Measurements from ENCODE around the gene WNT6. TPM values are rescaled to one million over a fixed set of nuclear protein-coding genes. Genes with fewer than 3 reads are reported as not detected.

Gene WNT6
- total and polyA plus RNA-seq, 3 experiments from 2014 or later, result 0.27 to 0.42 (median 0.39) TPM

- Mint-ChIP-seq H3K4me1 (no peaks in the 10 kb centered on the region), H3K4me3 (no peak overlapping the region), H3K9me3 (no peaks in the 10 kb centered on the region), H3K27ac (no peak overlapping the region), H3K36me3 (no peaks in the 10 kb centered on the region), H3K27me3 (peaks cover 9 to 49% of the 10 kb centered on the region in 2 donors)
- Histone ChIP-seq H3K27me3 (ENCODE audit: insufficient read depth, low read length, poor library complexity, severe bottlenecking) (peaks cover 5% of the 10 kb centered on the region), H3K4me3 (ENCODE audit: low read length) (no peak overlapping the region), H3K4me1 (ENCODE audit: insufficient read depth, low read length) (no peaks in the 10 kb centered on the region), H3K27ac (ENCODE audit: low read depth, low read length) (no peak overlapping the region), H3K9me3 (ENCODE audit: low read length) (no peaks in the 10 kb centered on the region), H3K36me3 (ENCODE audit: insufficient read depth, low read length) (no peaks in the 10 kb centered on the region)
- CTCF ChIA-PET, result no interaction called here
- DNase-seq, result no peak
- POLR2A ChIA-PET, result no interaction called here
These were observed 44.0 kb upstream of the WNT6 start for GRCh38 chr2:218815649-218816048.

GRCh38 chr2:218816561-218817011 is 43.0 kb upstream of the WNT6 start:
- peaks cover 11 to 48% of the 10 kb centered on the region in 2 donors for H3K27me3 Mint-ChIP-seq
- no peaks in the 10 kb centered on the region for H3K4me1 Mint-ChIP-seq
- Histone ChIP-seq H3K9me3 (ENCODE audit: low read length) (no peaks in the 10 kb centered on the region), H3K27ac (ENCODE audit: low read depth, low read length) (no peak overlapping the region), H3K4me3 (ENCODE audit: low read length) (no peak overlapping the region), H3K27me3 (ENCODE audit: insufficient read depth, low read length, poor library complexity, severe bottlenecking) (peaks cover 5% of the 10 kb centered on the region), H3K4me1 (ENCODE audit: insufficient read depth, low read length) (no peaks in the 10 kb centered on the region), H3K36me3 (ENCODE audit: insufficient read depth, low read length) (no peaks in the 10 kb centered on the region)
- no peak for DNase-seq
- no peak overlapping the region for H3K27ac Mint-ChIP-seq
- H3K9me3 Mint-ChIP-seq, result no peaks in the 10 kb centered on the region
- H3K4me3 Mint-ChIP-seq, result no peak overlapping the region
- H3K36me3 Mint-ChIP-seq, result no peaks in the 10 kb centered on the region
- ChIA-PET CTCF (interaction anchor here (1.4 kb wide), 1 partner anchor 13 kb away, joined by 3 read pairs; no protein-coding TSS in a partner anchor), POLR2A (no interaction called here)

- POLR2A ChIA-PET, result no interaction called here
- CTCF ChIA-PET, result no interaction called here
- H3K4me1 ChIP-seq (ENCODE audit: insufficient read depth, low read length), result no peaks in the 10 kb centered on the region
- no peaks in the 10 kb centered on the region for H3K9me3 ChIP-seq (ENCODE audit: low read length)
- no peak for DNase-seq
- Mint-ChIP-seq H3K4me3 (peak overlapping the region in 1 of 7 donors; percentile 13), H3K36me3 (no peaks in the 10 kb centered on the region), H3K27me3 (peaks cover 13 to 34% of the 10 kb centered on the region in 2 donors), H3K27ac (no peak overlapping the region), H3K4me1 (no peaks in the 10 kb centered on the region), H3K9me3 (no peaks in the 10 kb centered on the region)
- H3K36me3 ChIP-seq (ENCODE audit: insufficient read depth, low read length), result no peaks in the 10 kb centered on the region
- peaks cover 5% of the 10 kb centered on the region for H3K27me3 ChIP-seq (ENCODE audit: insufficient read depth, low read length, poor library complexity, severe bottlenecking)
- no peak overlapping the region for H3K27ac ChIP-seq (ENCODE audit: low read depth, low read length)
- H3K4me3 ChIP-seq (ENCODE audit: low read length), result no peak overlapping the region
These were observed 40.5 kb upstream of the WNT6 start for GRCh38 chr2:218819093-218819492.

GRCh38 chr2:218820746-218821369 is 38.7 kb upstream of the WNT6 start:
- H3K4me3 Mint-ChIP-seq, result no peak overlapping the region
- ChIA-PET CTCF (no interaction called here), POLR2A (no interaction called here)
- no peak for DNase-seq
- peaks cover 5% of the 10 kb centered on the region for H3K27me3 ChIP-seq (ENCODE audit: insufficient read depth, low read length, poor library complexity, severe bottlenecking)
- H3K4me1 ChIP-seq (ENCODE audit: insufficient read depth, low read length), result no peaks in the 10 kb centered on the region
- H3K9me3 ChIP-seq (ENCODE audit: low read length), result no peaks in the 10 kb centered on the region
- H3K27ac Mint-ChIP-seq, result no peak overlapping the region
- H3K36me3 Mint-ChIP-seq, result no peaks in the 10 kb centered on the region
- H3K27me3 Mint-ChIP-seq, result peaks cover 16 to 30% of the 10 kb centered on the region in 2 donors
- no peaks in the 10 kb centered on the region for H3K9me3 Mint-ChIP-seq
- no peaks in the 10 kb centered on the region for H3K36me3 ChIP-seq (ENCODE audit: insufficient read depth, low read length)
- H3K4me3 ChIP-seq (ENCODE audit: low read length), result no peak overlapping the region
- H3K27ac ChIP-seq (ENCODE audit: low read depth, low read length), result no peak overlapping the region
- H3K4me1 Mint-ChIP-seq, result no peaks in the 10 kb centered on the region

- Histone ChIP-seq H3K36me3 (ENCODE audit: insufficient read depth, low read length) (no peaks in the 10 kb centered on the region), H3K9me3 (ENCODE audit: low read length) (no peaks in the 10 kb centered on the region), H3K27ac (ENCODE audit: low read depth, low read length) (no peak overlapping the region), H3K27me3 (ENCODE audit: insufficient read depth, low read length, poor library complexity, severe bottlenecking) (peaks cover 5% of the 10 kb centered on the region), H3K4me1 (ENCODE audit: insufficient read depth, low read length) (no peaks in the 10 kb centered on the region), H3K4me3 (ENCODE audit: low read length) (no peak overlapping the region)
- Mint-ChIP-seq H3K4me1 (no peaks in the 10 kb centered on the region), H3K27me3 (peaks cover 12 to 25% of the 10 kb centered on the region in 2 donors), H3K27ac (peak overlapping the region in 1 of 8 donors; percentile 47), H3K9me3 (no peaks in the 10 kb centered on the region), H3K4me3 (no peak overlapping the region), H3K36me3 (no peaks in the 10 kb centered on the region)
- ChIA-PET CTCF (no interaction called here), POLR2A (no interaction called here)
- no peak for DNase-seq
These were observed 37.9 kb upstream of the WNT6 start for GRCh38 chr2:218821605-218822211.

- no peaks in the 10 kb centered on the region for H3K36me3 Mint-ChIP-seq
- POLR2A ChIA-PET, result no interaction called here
- H3K4me1 ChIP-seq (ENCODE audit: insufficient read depth, low read length), result no peaks in the 10 kb centered on the region
- peaks cover 2% of the 10 kb centered on the region for H3K27me3 ChIP-seq (ENCODE audit: insufficient read depth, low read length, poor library complexity, severe bottlenecking)
- H3K4me3 ChIP-seq (ENCODE audit: low read length), result no peak overlapping the region
- DNase-seq, result no peak
- H3K27ac Mint-ChIP-seq, result no peak overlapping the region
- H3K4me3 Mint-ChIP-seq, result no peak overlapping the region
- H3K9me3 ChIP-seq (ENCODE audit: low read length), result no peaks in the 10 kb centered on the region
- H3K4me1 Mint-ChIP-seq, result no peaks in the 10 kb centered on the region
- H3K27ac ChIP-seq (ENCODE audit: low read depth, low read length), result no peak overlapping the region
- no peaks in the 10 kb centered on the region for H3K9me3 Mint-ChIP-seq
- CTCF ChIA-PET, result no interaction called here
- no peaks in the 10 kb centered on the region for H3K36me3 ChIP-seq (ENCODE audit: insufficient read depth, low read length)
- H3K27me3 Mint-ChIP-seq, result peaks cover 18 to 25% of the 10 kb centered on the region in 2 donors
These were observed 37.0 kb upstream of the WNT6 start for GRCh38 chr2:218822622-218823021.

GRCh38 chr2:218823196-218823855 is 36.3 kb upstream of the WNT6 start:
- Mint-ChIP-seq H3K9me3 (no peaks in the 10 kb centered on the region), H3K4me3 (no peak overlapping the region), H3K27me3 (peaks cover 21 to 29% of the 10 kb centered on the region in 2 donors), H3K36me3 (no peaks in the 10 kb centered on the region), H3K4me1 (no peaks in the 10 kb centered on the region), H3K27ac (no peak overlapping the region)
- ChIA-PET CTCF (interaction anchor here (0.6 kb wide), 1 partner anchor 85 kb away, joined by 3 read pairs; no protein-coding TSS in a partner anchor), POLR2A (no interaction called here)
- H3K27me3 ChIP-seq (ENCODE audit: insufficient read depth, low read length, poor library complexity, severe bottlenecking), result no peaks in the 10 kb centered on the region
- H3K36me3 ChIP-seq (ENCODE audit: insufficient read depth, low read length), result no peaks in the 10 kb centered on the region
- DNase-seq, result no peak
- H3K4me3 ChIP-seq (ENCODE audit: low read length), result no peak overlapping the region
- no peak overlapping the region for H3K27ac ChIP-seq (ENCODE audit: low read depth, low read length)
- no peaks in the 10 kb centered on the region for H3K9me3 ChIP-seq (ENCODE audit: low read length)
- no peaks in the 10 kb centered on the region for H3K4me1 ChIP-seq (ENCODE audit: insufficient read depth, low read length)

- DNase-seq, result no peak
- Histone ChIP-seq H3K4me1 (ENCODE audit: insufficient read depth, low read length) (no peaks in the 10 kb centered on the region), H3K27ac (ENCODE audit: low read depth, low read length) (no peak overlapping the region), H3K36me3 (ENCODE audit: insufficient read depth, low read length) (no peaks in the 10 kb centered on the region), H3K27me3 (ENCODE audit: insufficient read depth, low read length, poor library complexity, severe bottlenecking) (no peaks in the 10 kb centered on the region), H3K4me3 (ENCODE audit: low read length) (no peak overlapping the region), H3K9me3 (ENCODE audit: low read length) (no peaks in the 10 kb centered on the region)
- H3K9me3 Mint-ChIP-seq, result no peaks in the 10 kb centered on the region
- no peak overlapping the region for H3K4me3 Mint-ChIP-seq
- H3K4me1 Mint-ChIP-seq, result no peaks in the 10 kb centered on the region
- POLR2A ChIA-PET, result no interaction called here
- no peak overlapping the region for H3K27ac Mint-ChIP-seq
- no peaks in the 10 kb centered on the region for H3K36me3 Mint-ChIP-seq
- H3K27me3 Mint-ChIP-seq, result peaks cover 23 to 35% of the 10 kb centered on the region in 2 donors
- CTCF ChIA-PET, result no interaction called here
These were observed 35.6 kb upstream of the WNT6 start for GRCh38 chr2:218824004-218824403.
